Stimulated activated CD4-positive, alpha-beta T cell treated with anti-CD3 and anti-CD28 coated beads, TNF-alpha, amount 100 ng/mL, for 48 hours (primary cell): ENCODE measurements around the gene ZNF41.
A peak's percentile ranks its signal among the peaks of the same experiment; 100 is the strongest.
"Not testable (repeated sequence)": the region's sequence is repeated elsewhere in the genome, so short reads cannot be mapped to it uniquely, and the experiment has no call there.

ENCODE experiments used
- DNase-seq, 3 donors: peaks; one replicate each; pipeline ENCODE4 v3.0.0-alpha.2; 2020; ENCODE audit warnings: low read depth in 3 of 3

Gene ZNF41

DNA sequence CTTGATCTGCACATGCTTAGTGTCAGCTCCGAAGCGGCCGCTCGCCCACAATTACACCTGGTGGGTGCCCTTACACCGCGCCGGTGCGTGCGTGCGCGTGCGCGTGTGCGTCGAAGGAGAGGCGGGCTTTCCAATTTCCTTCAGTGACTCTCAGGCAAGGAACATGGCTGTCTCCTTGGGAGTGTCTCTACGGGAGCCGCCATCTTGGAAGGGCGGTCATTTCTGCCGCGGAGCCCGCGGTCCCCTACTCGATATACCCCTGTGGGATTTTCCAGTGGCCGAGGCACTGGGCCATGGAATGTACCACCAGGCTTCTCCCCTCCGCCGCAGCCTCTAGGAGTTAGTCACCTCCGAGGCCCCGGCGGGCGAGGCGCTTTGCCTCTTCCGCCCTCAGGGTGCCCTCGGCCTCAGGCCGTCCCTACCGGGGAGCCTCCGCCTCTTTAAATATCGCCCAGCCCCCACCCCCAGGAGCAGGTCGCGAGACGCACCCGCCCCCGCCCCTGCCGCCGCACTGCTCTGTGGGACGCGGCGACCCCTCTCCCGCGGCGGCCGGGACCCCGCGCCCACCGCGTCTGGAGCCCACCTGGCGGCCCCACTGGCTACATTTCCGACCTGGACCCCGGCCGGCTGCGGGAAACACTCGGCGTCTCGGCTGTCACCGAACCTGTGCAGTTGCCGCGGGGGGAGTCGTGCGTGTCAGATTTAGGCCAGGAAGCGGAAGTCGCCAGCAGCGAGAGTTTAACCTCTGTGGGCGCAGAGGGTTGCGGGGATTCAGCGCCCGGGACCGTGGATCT is at the start of gene ZNF41:
Gene ZNF41 (minus strand): TSS at position 711 of the 794 bp plus-strand sequence. CDS start 15,741 bp downstream, outside the sequence.
- DNase-seq, result peak; percentile 47 to 70 (median 52)

GRCh38 chrX:47530049-47530448 is 47.0 kb upstream of the ZNF41 start:
- DNase-seq, result no peak

GRCh38 chrX:47529548-47529947 is 46.5 kb upstream of the ZNF41 start:
- no peak for DNase-seq

- DNase-seq, result no peak
These were observed 40.7 kb upstream of the ZNF41 start for GRCh38 chrX:47523713-47524166.

GRCh38 chrX:47523297-47523696 is 40.3 kb upstream of the ZNF41 start:
- peak; percentile 60 to 78 (median 64) for DNase-seq

DNA sequence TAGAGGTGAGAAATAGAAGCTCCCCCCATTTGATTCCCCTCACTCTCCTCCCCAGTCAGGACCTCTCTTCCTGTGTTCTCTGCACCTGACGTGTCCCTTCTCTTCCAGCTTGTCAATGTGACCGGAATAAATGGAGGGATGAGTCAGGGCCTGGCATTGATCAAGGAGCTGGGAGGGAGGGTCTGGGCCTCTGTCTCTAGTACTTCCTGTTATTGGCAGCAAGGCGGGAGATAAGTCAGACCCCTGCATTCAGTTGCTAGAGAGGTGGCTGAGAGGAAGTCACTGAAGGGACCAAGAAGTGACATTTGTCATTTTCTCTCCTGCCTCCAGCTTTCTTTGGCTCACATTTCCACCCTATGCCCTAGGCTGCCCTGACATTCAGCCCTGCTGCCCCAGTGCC is 35.1 kb upstream of the ZNF41 start:
- DNase-seq, result no peak

DNA sequence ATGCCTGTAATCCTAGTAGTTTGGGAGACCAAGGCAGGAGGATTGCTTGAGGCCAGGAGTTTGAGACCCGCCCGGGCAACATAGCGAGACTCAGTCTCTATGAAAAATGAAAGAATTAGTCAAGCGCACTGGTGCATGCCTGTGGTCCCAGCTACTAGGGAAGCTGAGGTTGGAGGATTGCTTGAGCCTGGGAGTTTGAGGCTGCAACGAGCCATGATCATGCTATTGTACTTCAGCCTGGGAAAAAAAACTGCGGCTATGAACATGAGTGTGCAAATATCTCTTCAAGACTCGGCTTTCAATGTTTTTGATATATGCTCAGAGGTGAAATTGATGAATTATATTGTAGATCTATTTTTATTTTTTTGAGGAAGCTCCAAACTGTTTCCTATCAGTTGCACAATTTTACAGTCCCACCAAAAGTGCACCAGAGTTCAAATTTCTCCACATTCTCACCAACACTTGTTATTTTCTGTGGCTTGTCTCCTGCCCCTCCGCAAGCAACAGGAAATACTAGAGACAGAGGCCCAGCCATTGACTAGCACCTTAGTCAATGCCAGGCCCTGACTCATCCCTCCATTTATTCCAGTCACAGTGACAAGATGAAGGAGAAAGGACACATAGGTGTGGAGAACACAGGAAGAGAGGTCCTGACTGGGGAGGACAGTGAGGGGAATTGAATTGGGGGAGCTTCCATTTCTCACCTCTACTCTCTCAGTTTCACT is 33.1 kb upstream of the ZNF41 start:
- DNase-seq, result no peak

- no peak for DNase-seq
These were observed 31.7 kb upstream of the ZNF41 start for GRCh38 chrX:47514533-47515235.

- DNase-seq, result not testable (repeated sequence)
These were observed 30.3 kb upstream of the ZNF41 start for GRCh38 chrX:47513034-47513965.

- not testable (repeated sequence) for DNase-seq
These were observed 29.4 kb upstream of the ZNF41 start for GRCh38 chrX:47512383-47512782.

DNA sequence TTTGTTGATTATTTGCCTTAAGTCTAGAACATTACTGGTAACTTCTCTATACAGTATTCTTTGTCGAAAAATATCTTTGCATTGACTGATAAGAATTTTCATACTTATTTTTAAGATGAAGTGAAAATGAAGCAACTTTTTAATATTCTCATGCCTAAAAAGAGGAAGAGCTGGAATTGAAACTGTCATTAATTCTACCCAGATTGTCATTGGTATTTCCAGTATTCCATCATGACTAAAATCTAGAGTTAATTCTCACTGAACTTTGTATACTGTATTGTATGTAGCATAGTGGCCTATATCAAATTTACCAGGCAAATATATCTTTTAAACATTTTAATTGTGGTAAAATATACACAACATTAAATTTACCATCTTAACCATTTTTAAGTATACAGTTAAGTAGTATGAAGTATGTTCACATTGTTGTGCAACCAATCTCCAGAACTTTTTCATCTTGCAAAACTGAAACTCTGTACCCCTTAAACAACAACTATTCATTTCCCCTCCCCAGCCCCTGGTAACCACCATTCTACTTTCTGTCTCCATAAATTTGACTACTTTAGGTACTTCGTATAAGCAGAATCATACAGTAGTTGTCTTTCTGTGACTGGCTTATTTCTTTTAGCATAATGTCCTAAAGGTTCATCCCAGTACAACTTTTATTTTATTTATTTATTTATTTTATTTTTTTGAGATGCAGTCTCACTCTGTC is 24.3 kb upstream of the ZNF41 start:
- DNase-seq, result no peak

DNA sequence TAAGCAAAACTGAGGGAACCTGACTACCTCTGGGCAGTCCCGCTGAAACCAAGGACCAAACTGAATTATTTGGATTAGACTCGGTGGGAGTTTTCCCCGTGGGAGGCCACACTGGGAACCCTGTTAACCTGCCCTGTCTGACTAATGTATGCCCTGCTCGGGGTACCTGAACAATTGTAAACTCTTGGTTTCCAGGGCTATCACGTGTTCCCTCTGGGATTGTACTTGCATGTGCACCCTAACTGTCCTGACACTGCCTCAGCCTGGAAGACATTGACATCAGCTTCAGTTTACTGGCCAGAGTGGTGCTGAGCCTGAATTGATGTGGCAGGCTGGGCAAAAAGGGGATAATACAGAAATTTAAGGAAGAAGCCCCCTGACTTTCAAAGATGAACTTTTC is 20.1 kb upstream of the ZNF41 start:
- no peak for DNase-seq

GRCh38 chrX:47502316-47503125 is 19.5 kb upstream of the ZNF41 start:
- DNase-seq, result no peak

DNA sequence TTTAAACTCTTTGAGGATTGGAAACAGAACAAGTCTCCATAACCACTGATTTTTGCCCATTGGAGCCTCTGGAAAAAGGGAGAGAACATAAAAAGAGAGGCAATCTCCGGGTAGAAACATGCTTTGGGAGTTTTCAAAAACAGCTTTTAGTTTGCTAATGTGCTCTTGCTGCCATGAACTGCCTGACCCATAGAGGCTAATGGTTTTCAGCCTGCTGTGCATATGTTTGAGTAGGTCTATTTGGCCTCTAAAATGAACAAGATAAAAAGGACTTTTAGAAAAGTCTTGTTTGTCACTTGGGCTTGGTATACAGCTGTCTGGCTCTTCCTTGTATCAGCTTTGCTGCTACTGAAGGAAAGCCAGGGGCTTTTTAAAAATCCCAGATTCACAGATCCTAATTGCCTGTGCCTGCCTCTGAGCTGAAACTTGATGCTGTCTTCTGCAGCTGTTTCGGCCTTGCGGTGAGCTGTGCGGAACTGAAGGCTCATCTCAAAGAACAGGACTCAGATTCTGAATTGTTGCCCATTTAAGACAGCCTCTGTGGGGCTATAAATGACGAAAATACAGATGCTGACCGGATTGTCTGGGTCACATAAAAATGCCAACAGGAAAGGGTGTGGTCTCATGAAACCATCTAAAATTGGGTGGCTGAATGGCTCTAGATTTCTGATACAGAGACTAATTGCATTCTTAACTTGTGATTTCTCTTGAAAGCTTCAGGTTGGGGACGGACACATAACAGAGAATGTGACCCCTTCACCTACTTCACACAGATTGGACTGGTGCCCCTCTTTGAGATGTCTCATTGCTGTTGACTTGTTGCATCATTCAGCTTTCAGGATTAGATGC is 18.4 kb upstream of the ZNF41 start:
- no peak for DNase-seq

- DNase-seq, result no peak
These were observed 17.5 kb upstream of the ZNF41 start for GRCh38 chrX:47500554-47500953.

DNA sequence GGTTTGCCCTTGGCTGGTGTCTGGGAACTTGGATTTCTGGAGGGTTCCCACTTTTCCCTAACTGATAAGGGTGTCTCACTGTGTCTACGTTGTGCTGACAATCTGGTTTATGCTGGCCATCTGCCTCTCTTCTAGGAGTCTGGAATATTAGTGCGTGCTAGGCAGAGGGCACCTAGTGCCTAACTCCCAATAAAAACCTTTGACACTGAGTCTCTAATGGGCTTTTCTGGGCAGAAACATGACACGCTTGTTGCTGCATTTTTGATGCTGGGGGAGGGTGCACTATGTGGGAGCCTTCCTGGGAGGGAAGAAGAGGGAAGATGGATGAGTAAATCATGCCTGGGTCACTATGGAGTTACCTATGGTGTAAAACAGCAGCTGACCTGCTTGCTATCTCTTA is 16.3 kb upstream of the ZNF41 start:
- no peak for DNase-seq

GRCh38 chrX:47498411-47498810 is 15.4 kb upstream of the ZNF41 start:
- DNase-seq, result no peak

DNA sequence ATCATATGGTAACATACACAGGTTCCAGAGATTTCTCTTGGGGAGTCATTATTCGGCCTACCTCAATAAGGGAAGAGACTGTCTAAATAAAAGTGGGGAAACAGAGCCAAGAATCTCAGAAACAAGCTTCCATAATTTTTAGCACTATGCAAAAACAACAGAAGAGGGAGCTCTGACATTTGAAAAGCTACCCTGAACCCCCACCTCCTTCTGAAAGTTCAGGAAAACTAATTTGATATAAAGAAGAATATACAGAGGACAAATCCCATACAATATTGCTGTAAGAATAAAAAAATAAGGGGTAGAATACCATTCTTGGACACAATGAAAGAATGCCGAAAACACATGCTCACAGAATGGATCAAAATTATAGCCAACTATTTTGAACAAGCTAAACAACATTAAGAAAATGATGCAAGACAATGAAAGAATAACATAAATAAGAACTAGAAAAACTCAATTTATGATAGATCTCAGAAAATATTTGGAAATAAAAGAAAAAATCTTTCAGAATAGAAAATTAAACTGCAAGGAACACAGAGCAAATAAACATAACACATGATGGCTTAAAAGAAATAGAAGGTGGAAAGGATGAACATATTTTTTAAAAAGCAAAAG is 14.4 kb upstream of the ZNF41 start:
- no peak for DNase-seq
